Erythroblast (primary cell): Measurements from ENCODE around the gene ADAMTS16.

ENCODE experiments used
- GATA1 ChIP-seq: IDR thresholded peaks from 2 replicates; pipeline ENCODE4 v1.6.1; 2011; ENCODE audit warnings: low read depth, mild to moderate bottlenecking, control low read depth, low read length, moderate library complexity
- POLR2A ChIP-seq: IDR thresholded peaks from 2 replicates; pipeline ENCODE4 v1.6.1; 2011; ENCODE audit warnings: mild to moderate bottlenecking, low read length

DNA sequence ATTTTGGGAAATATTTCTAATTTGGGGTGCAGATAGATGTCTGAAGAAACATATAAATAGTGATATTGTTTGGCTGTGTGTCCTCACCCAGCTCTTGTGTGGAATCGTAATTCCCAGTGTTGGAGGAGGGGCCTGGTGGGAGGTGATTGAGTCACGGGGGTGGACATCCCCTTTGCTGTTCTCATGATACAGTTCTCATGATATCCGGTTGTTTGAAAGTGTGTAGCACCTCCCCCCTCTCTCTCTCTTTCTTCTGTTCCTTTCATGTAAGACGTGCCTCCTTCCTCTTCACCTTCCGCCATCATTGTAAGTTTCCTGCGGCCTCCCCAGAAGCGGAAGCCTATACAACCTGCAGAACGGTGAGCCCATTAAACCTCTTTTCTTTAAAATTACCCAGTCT, 11.4 kb upstream of the ADAMTS16 start:
- TF ChIP-seq POLR2A = no peak
- TF ChIP-seq GATA1 = no peak
